ENCODE data around the gene AMH. TPM values are rescaled to one million over a fixed set of nuclear protein-coding genes. Genes with fewer than 3 reads are reported as not detected.

Gene AMH
- total RNA-seq, 1 donor from 2014 or later: 3.5 TPM

DNA sequence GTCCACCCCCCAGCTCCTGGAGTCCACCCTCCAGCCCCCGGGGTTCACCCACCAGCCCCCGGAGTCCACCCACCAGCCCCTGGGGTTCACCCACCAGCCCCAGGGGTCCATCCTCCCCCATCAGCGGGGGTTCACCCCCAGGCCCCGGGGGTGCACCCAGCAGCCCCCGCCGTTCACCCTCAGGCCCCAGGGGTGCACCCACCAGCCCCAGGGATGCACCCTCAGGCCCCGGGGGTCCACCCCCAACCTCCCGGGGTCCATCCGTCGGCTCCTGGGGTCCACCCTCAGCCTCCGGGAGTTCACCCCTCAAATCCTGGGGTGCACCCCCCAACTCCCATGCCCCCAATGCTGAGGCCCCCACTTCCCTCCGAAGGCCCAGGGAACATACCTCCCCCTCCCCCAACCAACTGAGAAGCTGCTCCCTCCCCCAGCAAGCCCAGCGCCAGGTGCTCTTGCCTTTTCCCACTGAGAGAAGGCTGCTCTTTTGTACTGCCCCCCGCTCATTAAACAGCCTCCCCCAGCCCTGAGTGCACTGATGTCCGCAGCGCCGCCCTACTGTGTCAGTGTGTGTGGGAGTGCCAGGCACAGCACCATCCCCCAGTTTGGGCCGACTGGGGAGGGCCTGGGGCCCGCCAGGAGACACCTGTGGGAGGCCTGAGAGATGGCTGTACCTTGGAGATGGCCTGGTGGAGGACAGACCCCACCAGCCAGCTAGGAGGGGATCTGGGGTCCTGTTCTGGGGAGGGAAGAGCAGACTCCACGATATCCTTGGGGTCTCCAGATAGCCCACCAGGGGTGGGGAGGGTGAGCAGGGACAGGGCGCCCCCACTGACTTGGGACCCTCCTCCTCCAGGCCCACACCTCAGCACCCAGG, 750 bp upstream of the AMH start:
- H2AFZ ChIP-seq (replicated peaks): no peak overlapping the region

DNA sequence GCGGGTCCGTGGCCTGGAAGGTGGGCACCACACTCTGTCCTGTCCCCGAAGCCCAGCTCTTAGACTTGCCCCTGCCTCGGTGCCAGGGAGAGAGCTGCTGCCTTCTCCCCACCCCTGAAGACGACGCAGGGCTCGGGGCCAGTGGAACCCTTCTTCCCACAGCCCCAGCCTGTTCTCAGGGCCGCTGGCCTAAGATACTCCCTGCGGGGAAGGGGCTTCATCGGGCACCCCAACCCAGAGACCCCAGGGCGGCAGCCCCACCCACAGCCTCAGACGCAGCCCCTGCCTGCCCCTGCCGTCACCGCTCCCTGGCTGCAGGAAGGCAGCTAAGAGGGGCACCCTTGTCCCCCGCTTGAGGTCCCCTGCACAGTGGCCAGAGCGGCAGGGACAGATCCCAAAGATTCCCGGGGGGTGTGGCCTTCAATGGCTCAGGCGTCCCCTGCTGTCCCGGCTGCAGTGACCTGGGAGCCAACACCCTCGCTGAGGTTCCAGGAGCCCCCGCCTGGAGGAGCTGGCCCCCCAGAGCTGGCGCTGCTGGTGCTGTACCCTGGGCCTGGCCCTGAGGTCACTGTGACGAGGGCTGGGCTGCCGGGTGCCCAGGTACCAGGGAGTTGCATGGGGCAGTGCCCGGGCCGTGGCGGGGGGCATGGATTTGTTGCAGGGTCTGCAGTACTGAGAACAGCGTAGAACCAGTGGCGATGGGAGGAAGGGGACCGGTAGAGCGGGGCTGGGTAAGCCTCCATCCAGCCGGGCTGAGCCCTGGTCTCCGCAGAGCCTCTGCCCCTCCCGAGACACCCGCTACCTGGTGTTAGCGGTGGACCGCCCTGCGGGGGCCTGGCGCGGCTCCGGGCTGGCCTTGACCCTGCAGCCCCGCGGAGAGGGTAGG, 1.0 kb downstream of the AMH start:
- H3F3A ChIP-seq (ENCODE audit: low read depth): peaks cover 25% of the 10 kb centered on the region
- H3K9me3 ChIP-seq (ENCODE audit: low read depth): no peaks in the 10 kb centered on the region
- H3K79me2 ChIP-seq (ENCODE audit: low read depth): no peaks in the 10 kb centered on the region
- H3K9ac ChIP-seq: no peak overlapping the region
- peaks cover 10% of the 10 kb centered on the region for H3K4me1 ChIP-seq
- H2AFZ ChIP-seq (replicated peaks): no peak overlapping the region
- no peak for TF ChIP-seq EZH2phosphoT487 (IDR thresholded peaks at IDR 0.05)
- H3K36me3 Mint-ChIP-seq: no peaks in the 10 kb centered on the region
- no peaks in the 10 kb centered on the region for H3K36me3 ChIP-seq
- H3K27ac Mint-ChIP-seq: no peak overlapping the region
- no peaks in the 10 kb centered on the region for H3K9me3 Mint-ChIP-seq
- H3K27ac ChIP-seq: peak overlapping the region; percentile 29
- peaks cover 33% of the 10 kb centered on the region for H4K20me1 ChIP-seq (ENCODE audit: low read depth)
- H3K27me3 ChIP-seq: peaks cover 20% of the 10 kb centered on the region
- peaks cover 4% of the 10 kb centered on the region for H3K4me1 Mint-ChIP-seq
- H3K4me3 ChIP-seq: no peak overlapping the region
- no peak overlapping the region for H3K4me2 ChIP-seq
- H3K4me3 Mint-ChIP-seq: no peak overlapping the region
- no peak for DNase-seq (ENCODE audit: low spot score)
- H3K27me3 Mint-ChIP-seq (ENCODE audit: insufficient read depth, low read depth): peaks cover 13% of the 10 kb centered on the region

More for the DNA sequence above, 750 bp upstream of the AMH start:
- peaks cover 6% of the 10 kb centered on the region for H3K4me1 ChIP-seq
- Mint-ChIP-seq H3K27ac (no peak overlapping the region), H3K9me3 (no peaks in the 10 kb centered on the region), H3K36me3 (no peaks in the 10 kb centered on the region), H3K27me3 (ENCODE audit: insufficient read depth, low read depth) (peaks cover 8% of the 10 kb centered on the region), H3K4me3 (no peak overlapping the region), H3K4me1 (no peaks in the 10 kb centered on the region)
- no peak for DNase-seq (ENCODE audit: low spot score)
- no peaks in the 10 kb centered on the region for H3K9me3 ChIP-seq (ENCODE audit: low read depth)
- TF ChIP-seq EZH2phosphoT487 (IDR thresholded peaks at IDR 0.05): no peak
- no peak for TF ChIP-seq EZH2 (IDR thresholded peaks at IDR 0.05)
- TF ChIP-seq CTCF (IDR thresholded peaks at IDR 0.05): no peak
- H3K79me2 ChIP-seq (ENCODE audit: low read depth): peaks cover 10% of the 10 kb centered on the region
- no peak overlapping the region for H3K27ac ChIP-seq
- peaks cover 10% of the 10 kb centered on the region for H3K27me3 ChIP-seq
- no peak overlapping the region for H3K4me2 ChIP-seq
- no peak overlapping the region for H3K9ac ChIP-seq
- H3K4me3 ChIP-seq: no peak overlapping the region
- no peaks in the 10 kb centered on the region for H3K36me3 ChIP-seq
- H4K20me1 ChIP-seq (ENCODE audit: low read depth): peaks cover 50% of the 10 kb centered on the region
- peaks cover 12% of the 10 kb centered on the region for H3F3A ChIP-seq (ENCODE audit: low read depth)

- no peak overlapping the region for H2AFZ ChIP-seq (replicated peaks)
- Mint-ChIP-seq H3K27me3 (ENCODE audit: insufficient read depth, low read depth) (peaks cover 12% of the 10 kb centered on the region), H3K9me3 (no peaks in the 10 kb centered on the region), H3K27ac (no peak overlapping the region), H3K4me1 (peaks cover 4% of the 10 kb centered on the region), H3K4me3 (no peak overlapping the region), H3K36me3 (no peaks in the 10 kb centered on the region)
- peaks cover 10% of the 10 kb centered on the region for H3K4me1 ChIP-seq
- no peak for DNase-seq (ENCODE audit: low spot score)
- no peaks in the 10 kb centered on the region for H3K36me3 ChIP-seq
- H3K9ac ChIP-seq: no peak overlapping the region
- no peak overlapping the region for H3K4me2 ChIP-seq
- H4K20me1 ChIP-seq (ENCODE audit: low read depth): peaks cover 27% of the 10 kb centered on the region
- H3K27me3 ChIP-seq: peaks cover 20% of the 10 kb centered on the region
- H3K79me2 ChIP-seq (ENCODE audit: low read depth): no peaks in the 10 kb centered on the region
- TF ChIP-seq EZH2 (IDR thresholded peaks at IDR 0.05): no peak
- TF ChIP-seq EZH2phosphoT487 (IDR thresholded peaks at IDR 0.05): no peak
- no peak for TF ChIP-seq CTCF (IDR thresholded peaks at IDR 0.05)
- peaks cover 25% of the 10 kb centered on the region for H3F3A ChIP-seq (ENCODE audit: low read depth)
- H3K4me3 ChIP-seq: no peak overlapping the region
- no peak overlapping the region for H3K27ac ChIP-seq
- H3K9me3 ChIP-seq (ENCODE audit: low read depth): no peaks in the 10 kb centered on the region
Observed at GRCh38 chr19:2250766-2251105, 1.6 kb downstream of the AMH start.
